HG02798 (cell line): ENCODE data around the gene TCF7L2.

Source experiments
- ATAC-seq: cut with Tn5 transposase; IDR thresholded peaks from one replicate; pipeline ENCODE4 v1.9.1; 2021; ENCODE audit warnings: mild to moderate bottlenecking; ENCODE audit not compliant: unreplicated experiment, poor library complexity

TCF7L2 gene

GRCh38 chr10:113187063-113187777 is 237.2 kb downstream of the TCF7L2 start:
- no peak for ATAC-seq

GRCh38 chr10:113199459-113199858 is 249.4 kb downstream of the TCF7L2 start:
- no peak for ATAC-seq

DNA sequence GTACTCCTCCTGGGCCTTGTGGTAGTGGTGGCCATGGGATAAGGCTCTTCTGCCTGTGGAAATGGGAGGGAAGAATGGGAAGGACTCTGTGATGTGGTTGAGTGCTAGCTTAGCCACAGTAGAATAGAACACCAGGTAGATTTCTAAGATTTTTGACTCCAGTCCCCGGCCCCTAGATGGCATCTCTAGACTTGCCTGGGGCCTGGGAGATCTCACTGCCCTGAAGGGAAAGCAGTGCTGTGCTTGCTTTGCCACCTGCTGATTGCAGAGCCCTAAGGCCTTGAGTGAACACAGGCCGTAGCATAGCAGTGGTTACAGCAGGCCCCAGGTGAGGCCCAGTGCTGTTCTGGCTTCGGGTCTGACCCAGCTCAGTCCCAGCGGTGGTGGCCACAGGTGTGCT is 252.0 kb downstream of the TCF7L2 start:
- no peak for ATAC-seq

DNA sequence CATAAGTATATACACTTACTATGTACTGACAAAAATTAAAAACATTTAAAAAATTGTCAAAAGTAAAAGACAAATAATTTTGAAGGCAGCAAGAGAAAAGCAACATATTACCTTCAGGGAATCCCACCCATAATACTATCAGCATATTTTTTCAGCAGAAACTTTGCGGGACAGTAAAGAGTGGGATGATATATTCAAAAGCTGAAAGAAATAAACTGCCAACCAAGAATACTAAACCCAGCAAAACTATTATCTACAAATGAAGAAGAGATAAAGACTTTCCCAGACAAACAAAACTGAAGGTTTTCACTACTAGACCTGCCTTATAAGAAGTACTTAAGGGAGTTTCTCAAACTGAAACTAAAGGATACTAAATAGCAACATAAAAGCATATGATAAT is 257.9 kb downstream of the TCF7L2 start:
- ATAC-seq = no peak

DNA sequence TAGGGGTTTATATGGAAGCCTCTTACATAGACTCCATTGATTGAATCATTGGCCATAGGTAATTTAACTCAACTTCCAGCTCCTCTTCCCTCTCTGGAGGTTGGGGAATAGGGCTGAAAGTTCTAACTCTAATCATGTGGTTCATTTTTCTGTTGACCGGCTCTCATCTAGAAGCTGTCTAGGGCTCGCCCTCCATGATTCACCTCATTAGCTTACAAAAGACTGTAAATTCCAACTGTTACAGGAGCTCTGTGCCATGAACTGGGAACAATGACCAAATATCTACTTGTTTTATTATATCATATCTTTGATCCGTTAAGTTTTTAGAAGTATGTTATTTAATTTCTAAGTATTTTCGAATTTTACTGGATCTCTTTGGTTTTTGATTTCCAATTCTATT is 263.0 kb downstream of the TCF7L2 start:
- ATAC-seq = no peak

DNA sequence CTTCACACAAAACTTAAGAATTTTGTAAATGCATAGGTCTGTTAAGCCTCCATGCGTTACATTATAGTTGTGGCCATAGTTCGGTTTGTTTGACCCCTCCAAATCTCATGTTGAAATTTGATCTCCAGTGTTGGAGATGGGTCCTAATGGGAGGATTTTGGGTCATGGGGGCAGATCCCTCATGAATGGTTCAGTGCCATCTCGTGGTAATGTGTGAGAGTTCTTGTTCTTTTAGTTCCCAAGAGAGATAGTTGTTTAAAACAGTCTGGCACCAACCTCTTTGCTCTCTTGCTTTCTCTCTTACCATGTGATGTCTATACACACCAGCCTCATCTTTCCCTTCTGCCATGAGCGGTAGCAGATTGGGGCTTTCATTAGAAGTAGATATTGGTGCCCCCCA is 264.3 kb downstream of the TCF7L2 start:
- ATAC-seq = no peak

- ATAC-seq = no peak
These were observed 266.1 kb downstream of the TCF7L2 start for GRCh38 chr10:113216102-113216501.
